Inferior parietal cortex (tissue), 1 donor: ENCODE results near the gene ENG.

Experiments
- DNase-seq: peaks from one replicate; pipeline ENCODE4 v3.0.0-alpha.2; 2016; ENCODE audit errors: extremely low spot score

The ENG gene

GRCh38 chr9:127865645-127866464 lies 11.4 kb upstream of the ENG start:
- DNase-seq: no peak

- no peak for DNase-seq
Observed at GRCh38 chr9:127863191-127863621, 8.7 kb upstream of the ENG start.

- DNase-seq: peak; percentile 38
Observed at GRCh38 chr9:127862075-127863011, 7.9 kb upstream of the ENG start.

- no peak for DNase-seq
Observed at GRCh38 chr9:127860779-127861178, 6.3 kb upstream of the ENG start.

- no peak for DNase-seq
Observed at GRCh38 chr9:127860260-127860659, 5.8 kb upstream of the ENG start.

- no peak for DNase-seq
Observed at GRCh38 chr9:127858041-127858512, 3.6 kb upstream of the ENG start.

- DNase-seq: no peak
Observed at GRCh38 chr9:127857278-127857677, 2.8 kb upstream of the ENG start.

GRCh38 chr9:127856729-127857116 lies 2.3 kb upstream of the ENG start:
- no peak for DNase-seq

- no peak for DNase-seq
Observed at GRCh38 chr9:127856094-127856728, 1.8 kb upstream of the ENG start.

- DNase-seq: no peak
Observed at GRCh38 chr9:127855522-127855921, 1.1 kb upstream of the ENG start.

- DNase-seq: no peak
Observed at GRCh38 chr9:127854960-127855359, 502 bp upstream of the ENG start.

- no peak for DNase-seq
Observed at GRCh38 chr9:127853312-127854183, 910 bp downstream of the ENG start.

- DNase-seq: no peak
Observed at GRCh38 chr9:127852829-127853228, 1.6 kb downstream of the ENG start.

GRCh38 chr9:127850286-127850830 lies 4.1 kb downstream of the ENG start:
- no peak for DNase-seq

- no peak for DNase-seq
Observed at GRCh38 chr9:127848756-127849504, 5.5 kb downstream of the ENG start.

GRCh38 chr9:127847833-127848755 lies 6.4 kb downstream of the ENG start:
- no peak for DNase-seq

GRCh38 chr9:127847178-127847510 lies 7.3 kb downstream of the ENG start:
- DNase-seq: no peak

GRCh38 chr9:127846443-127847177 lies 7.8 kb downstream of the ENG start:
- DNase-seq: no peak
